CD4-positive, alpha-beta T cell treated with Interleukin-6 at 100 ng/mL for 8 hours (primary cell): ENCODE results near the gene CLN6.
"Not testable (repeated sequence)": the region's sequence is repeated elsewhere in the genome, so short reads cannot be mapped to it uniquely, and the experiment has no call there.

Experiments used
- DNase-seq: peaks from one replicate; pipeline ENCODE4 v3.0.0-alpha.2; 2020; ENCODE audit warnings: mixed read lengths, low spot score

The CLN6 gene

DNA sequence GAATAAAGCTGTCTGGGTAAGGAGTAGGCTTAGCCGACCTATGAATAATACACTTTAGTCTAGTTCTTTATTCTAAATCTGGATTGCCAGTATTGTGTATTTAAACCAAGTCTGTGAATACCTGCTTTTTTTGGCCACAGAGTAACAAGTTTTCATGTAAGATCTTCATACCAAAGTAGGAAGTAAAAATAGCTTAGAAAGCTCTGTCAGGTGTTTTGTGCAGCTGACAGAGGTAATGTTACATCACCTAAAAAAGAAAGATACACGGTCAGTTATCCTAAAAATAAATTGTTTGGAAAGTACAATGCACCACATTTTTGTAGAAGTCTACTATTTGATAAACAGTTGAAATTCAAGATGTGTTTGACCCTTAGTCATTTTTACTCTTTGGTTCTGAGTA is 40.9 kb downstream of the CLN6 start:
- DNase-seq, result no peak

DNA sequence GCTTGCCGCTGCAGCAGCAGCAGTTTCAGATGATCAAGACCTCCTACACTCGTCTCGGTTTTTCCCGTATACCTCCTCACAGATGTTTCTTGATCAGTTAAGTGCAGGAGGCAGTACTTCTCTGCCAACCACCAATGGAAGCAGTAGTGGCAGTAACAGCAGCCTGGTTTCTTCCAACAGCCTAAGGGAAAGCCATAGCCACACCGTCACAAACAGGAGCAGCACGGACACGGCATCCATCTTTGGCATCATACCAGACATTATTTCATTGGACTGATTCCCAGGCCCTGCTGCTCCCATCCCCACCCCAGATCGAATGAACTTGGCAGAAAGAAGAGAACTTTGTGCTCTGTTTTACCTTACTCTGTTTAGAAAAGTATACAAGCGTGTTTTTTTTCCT is 42.0 kb downstream of the CLN6 start:
- no peak for DNase-seq

DNA sequence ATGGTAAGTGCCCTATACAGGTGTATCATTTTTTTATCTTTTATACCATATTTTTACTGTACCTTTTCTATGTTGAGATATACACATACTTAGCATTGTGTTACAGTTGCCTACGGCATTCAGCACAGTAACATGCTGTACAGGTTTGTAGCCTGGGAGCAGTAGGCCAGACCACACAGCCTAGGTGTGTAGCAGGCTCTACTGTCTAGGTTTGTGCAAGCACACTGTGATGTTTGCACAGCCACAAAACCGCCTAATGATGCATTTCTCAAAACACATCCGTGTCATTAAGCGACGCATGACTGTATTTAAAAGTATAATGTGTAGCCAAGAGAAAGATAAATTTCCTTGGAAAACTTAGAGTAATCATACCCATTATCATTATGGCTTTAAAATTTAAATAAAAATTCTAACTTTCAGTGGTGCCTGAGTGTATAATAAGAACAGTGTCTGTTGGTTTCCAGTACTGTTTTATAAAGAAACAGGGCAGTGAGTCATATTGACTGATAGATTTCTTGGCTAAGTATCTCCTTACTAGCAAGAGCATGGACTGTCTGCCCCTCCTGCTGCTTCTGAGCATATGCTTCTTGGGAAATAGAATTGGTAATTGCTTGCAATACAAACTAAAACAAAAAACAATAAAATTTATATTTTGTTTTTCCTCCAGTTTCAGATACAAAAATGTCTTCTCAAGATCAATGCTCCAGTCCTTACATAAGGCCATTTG is 42.7 kb downstream of the CLN6 start:
- no peak for DNase-seq

DNA sequence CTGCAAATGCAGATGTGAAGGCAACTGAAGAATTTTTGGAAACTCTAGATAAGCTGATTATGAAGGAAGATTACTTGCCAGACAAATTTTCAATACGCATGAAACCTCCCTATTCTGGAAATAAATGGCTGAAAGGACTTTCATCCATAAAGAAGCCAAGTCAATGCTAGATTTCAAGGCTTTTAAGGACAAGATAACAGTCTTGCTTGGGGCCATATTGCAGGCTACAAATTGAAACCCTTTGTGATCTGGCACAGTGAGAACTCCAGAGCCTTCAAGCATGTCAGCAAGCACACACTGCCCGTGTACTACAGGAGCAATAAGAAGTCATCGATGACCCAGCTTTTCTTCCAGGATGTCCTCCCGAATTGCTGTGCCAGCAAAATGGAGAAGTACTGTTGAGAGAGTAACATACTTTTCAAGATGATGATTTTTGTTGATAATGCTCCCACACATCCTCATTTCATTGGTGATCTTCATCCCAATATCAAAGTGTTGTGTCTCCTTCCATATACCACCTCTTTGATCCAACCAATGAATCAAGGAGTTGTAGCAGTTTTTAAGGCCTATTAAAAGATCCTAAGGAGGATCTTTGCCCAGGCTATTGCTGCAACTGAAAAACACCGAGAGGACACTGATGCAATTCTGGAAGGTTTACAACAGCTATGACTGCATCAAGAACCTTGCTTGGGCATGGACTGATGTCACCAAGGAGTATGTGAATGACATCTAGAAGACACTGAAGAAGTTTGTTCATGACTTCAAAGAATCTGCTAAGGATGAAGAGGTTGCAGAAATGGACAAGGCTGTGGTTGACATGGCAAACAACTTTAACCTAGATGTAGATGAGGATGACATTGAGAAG is 44.7 kb downstream of the CLN6 start:
- DNase-seq, result no peak

DNA sequence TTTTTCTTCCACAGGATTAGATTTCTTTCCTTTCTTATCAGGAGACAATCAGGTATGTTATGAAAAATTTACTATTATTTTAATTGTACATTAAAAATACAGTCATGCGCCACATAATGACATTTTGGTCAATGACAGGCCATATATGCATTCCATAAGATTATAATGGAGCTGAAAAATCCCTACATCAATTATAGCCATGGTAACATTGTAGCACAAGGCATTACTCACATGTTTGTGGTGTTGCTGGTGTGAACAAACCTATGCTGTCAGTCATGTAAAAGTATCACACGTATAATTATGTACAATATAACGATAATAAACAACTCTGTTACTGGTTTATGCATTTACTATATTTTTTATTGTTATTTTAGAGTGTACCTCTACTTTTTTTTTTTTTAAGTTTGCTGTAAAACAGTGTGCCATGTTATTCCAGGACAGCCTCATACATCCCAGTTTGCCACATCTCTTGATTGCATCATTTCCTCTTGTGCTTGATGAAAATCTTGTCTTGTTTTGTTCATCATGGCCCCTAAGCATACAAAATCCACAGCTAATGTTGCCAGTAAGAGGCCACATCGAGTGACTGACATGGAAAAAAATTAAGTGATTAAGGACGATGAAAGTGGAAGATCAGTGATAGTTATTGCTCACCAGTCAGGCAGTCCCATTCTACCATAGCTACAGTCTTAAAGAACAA is 45.8 kb downstream of the CLN6 start:
- DNase-seq, result no peak

DNA sequence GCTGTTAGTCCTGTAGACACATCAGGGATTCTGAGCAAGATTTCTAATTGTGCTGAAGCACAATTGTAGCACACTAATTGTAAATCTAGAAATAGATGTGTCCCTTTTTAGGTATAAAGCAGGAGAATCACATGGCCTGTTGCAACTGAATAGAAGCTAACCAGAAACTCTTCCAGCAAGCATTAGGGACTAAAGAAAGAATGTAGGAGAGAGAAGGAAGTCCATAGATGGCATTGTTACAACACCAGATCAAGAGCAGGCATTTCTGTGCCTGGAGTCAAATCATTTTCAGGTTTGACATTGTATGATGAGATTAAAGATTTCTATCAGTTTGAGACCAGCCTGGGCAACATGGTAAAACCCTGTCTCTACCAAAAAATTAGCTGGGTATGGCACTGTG is 51.8 kb downstream of the CLN6 start:
- no peak for DNase-seq

DNA sequence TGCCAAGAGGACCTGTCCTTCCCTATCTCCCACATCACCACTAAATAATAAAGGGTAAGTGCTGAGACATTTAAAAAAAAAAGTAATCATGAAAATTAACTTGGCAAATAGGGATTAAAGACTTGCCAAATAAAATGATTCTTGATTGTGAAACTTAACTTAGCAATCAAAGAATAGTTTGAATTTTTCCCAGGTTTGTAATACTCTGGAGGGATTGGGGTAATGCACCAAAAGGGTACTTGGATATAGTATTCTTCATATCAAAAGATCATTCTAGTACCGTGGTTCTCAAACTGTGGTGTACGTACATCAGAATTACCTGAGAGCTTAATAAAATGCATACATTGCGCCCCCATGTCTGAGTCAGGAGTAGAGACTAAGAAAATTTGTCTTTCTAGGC is 52.9 kb downstream of the CLN6 start:
- no peak for DNase-seq

DNA sequence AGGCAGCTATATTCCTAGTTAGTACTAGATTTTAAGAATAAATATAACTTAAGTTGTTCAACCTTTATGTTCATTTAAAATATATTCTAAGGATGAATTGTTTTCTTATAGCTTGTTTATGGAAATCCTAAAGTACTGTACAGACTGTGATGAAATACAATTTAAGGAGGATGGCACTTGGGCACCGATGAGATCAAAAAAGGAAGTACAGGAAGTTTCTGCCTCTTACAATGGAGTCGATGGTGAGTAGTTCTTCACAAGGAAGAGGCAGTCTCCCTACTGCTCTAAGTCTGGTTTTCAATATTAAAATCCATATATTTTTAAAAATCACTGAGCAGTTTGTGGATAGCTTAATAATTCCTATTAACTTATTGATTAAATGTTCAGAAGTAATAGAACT is 54.0 kb downstream of the CLN6 start:
- DNase-seq, result no peak

DNA sequence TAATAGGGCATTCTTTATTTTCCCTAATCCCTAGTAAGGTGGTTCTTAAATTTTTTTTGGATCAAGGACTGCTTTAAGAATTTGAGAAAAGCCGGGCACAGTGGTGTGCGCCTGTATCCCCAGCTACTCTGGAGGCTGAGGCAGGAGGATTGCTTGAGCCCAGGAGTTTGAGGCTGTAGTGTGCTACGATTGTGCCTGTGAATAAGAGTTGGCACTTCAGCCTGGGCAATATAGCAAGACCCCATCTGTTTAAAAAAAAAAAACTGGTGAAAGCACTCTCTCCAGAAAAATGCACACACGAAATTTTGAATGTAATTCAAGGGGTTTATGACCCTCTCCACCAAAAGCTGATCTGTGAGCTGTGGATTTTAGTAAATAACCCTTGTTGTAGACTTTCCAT is 56.4 kb downstream of the CLN6 start:
- no peak for DNase-seq

DNA sequence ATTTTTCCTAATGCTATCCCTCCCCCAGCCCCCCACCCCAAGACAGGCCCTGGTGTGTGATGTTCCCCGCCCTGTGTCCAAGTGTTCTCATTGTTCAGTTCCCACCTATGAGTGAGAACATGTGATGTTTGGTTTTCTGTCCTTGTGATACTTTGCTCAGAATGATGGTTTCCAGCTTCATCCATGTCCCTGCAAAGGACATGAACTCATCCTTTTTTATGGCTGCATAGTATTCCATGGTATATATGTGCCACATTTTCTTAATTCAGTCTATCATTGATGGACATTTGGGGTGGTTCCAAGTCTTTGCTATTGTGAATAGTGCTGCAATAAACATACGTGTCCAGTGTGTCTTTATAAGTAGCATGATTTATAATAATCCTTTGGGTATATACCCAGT is 57.5 kb downstream of the CLN6 start:
- DNase-seq, result not testable (repeated sequence)

DNA sequence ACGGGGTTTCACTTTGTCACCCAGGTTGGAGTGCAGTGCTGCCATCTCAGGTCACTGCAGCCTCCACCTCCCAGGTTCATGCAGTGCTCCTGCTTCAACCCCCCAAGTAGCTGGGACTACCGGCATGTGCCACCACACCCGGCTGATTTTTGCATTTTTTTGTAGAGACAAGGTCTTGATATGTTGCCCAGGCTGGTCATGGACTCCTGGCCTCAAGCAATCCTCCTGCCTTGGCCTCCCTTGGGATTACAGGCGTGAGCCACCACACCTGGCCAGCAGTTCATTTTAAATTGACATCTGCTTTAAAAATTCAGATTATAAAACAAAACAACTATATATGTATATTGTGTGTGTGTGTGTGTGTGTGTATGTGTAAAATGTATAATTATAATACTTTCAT is 62.7 kb downstream of the CLN6 start:
- no peak for DNase-seq

DNA sequence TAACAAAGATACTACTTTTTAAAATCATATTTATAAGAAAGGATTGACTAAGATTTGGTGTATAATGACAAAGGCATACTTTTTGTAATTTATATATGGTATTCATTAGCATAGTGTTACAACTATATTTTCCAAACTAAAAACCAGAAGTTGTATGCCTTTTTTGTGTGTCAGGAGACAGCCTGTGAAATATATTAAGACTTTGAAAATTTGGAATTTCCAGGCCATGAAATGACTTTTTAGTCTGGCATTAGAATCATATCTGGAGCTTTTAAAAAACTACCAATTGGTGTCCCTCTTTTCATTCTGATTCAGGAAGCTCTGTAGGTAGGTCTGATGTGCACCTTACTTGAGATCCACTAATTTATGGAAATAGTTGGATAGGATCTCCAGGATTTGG is 66.3 kb downstream of the CLN6 start:
- DNase-seq, result no peak

DNA sequence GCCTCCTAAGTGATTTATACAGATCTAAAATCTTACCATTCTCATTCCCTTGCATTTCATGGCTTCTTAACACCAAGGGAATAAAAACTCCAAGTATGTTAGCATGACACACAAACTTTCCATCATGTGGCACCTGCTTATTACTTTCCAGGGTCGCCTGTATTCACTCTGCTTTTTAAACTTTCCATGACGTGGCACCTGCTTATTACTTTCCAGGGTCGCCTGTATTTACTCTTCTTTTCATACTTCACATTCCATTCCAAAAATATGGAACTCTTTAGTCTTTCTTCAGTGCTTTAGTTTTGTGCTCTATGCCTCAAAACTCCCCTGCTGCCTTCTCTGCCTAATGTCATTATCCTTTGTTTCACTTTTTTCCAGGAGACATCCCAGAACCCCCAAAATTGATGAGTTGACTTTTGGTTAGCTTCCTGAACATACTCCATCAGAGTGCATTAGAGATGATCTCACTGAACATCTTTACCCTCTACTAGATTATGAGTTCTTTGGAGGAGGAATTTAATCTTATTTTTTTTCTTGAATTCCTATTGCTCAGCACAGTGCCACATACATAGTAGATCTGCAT is 71.4 kb downstream of the CLN6 start:
- no peak for DNase-seq

DNA sequence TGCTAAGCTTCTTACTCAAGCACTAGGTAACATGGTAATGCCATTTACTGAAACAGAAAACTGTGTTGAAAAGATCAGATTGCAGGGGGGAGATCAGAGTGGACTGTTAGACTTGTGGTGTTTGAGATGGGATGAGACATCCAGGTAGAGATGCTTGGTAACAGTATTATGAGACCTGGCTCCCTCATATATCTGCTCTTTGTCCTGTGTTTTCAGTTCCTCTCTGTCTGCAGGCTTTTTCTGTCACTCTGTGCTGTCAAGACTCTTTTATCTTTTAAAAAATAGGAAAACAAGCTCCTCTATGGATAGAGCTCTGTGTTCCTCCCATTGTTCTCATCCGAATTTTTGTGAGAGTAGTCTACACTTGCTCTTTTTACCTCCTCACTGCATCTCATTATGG is 72.5 kb downstream of the CLN6 start:
- no peak for DNase-seq
